ENCODE results near the gene ZXDC.

Gene ZXDC

DNA sequence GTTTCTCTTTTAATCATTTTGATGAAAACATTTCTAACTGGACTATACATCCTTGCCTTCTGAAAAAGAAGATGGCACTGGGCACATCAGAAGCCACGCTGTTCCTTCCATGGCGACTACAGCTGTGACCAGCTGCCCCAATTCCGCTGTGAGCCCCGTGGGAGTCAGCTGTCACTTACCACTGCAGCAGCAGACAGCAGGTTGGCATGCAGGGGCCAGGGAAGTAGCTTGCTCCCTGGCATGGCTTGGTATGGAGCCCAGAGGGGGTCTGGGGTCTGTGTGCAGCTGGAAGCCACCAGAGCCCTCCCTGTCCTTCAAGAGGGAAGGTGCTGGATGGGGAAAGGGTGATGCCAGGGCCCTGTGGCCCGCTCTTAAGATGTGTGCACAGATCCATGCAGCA, 4.5 kb upstream of the ZXDC start:
- Mint-ChIP-seq H3K36me3 (ENCODE audit: low read depth) (no peaks in the 10 kb centered on the region), H3K9me3 (no peaks in the 10 kb centered on the region), H3K4me1 (ENCODE audit: low read depth) (peaks cover 7% of the 10 kb centered on the region), H3K27me3 (ENCODE audit: low read depth) (no peaks in the 10 kb centered on the region), H3K27ac (no peak overlapping the region), H3K4me3 (no peak overlapping the region)
- DNase-seq (ENCODE audit: low spot score): no peak

DNA sequence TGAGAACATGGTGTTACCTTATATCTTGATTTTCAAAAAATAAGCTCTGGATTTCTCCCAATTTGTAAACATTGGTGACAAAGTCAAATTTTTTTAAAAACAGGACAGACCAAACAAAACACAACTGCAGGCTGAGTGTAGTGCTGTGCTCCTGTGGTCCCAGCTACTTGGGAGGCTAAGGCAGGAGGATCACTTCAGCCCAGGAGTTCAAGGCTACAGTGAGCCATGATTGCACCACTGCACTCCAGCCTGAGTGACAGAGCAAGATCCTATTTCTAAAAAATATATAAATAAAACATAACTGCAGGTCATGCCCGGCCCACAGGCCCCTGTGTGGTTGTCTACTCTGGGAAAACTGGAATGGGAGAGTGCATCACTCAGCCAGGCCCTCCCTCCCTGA, 4.0 kb upstream of the ZXDC start:
- no peak overlapping the region for H3K27ac Mint-ChIP-seq
- peaks cover 7% of the 10 kb centered on the region for H3K4me1 Mint-ChIP-seq (ENCODE audit: low read depth)
- H3K27me3 Mint-ChIP-seq (ENCODE audit: low read depth): no peaks in the 10 kb centered on the region
- H3K4me3 Mint-ChIP-seq: no peak overlapping the region
- DNase-seq (ENCODE audit: low spot score): no peak
- no peaks in the 10 kb centered on the region for H3K9me3 Mint-ChIP-seq
- H3K36me3 Mint-ChIP-seq (ENCODE audit: low read depth): no peaks in the 10 kb centered on the region

DNA sequence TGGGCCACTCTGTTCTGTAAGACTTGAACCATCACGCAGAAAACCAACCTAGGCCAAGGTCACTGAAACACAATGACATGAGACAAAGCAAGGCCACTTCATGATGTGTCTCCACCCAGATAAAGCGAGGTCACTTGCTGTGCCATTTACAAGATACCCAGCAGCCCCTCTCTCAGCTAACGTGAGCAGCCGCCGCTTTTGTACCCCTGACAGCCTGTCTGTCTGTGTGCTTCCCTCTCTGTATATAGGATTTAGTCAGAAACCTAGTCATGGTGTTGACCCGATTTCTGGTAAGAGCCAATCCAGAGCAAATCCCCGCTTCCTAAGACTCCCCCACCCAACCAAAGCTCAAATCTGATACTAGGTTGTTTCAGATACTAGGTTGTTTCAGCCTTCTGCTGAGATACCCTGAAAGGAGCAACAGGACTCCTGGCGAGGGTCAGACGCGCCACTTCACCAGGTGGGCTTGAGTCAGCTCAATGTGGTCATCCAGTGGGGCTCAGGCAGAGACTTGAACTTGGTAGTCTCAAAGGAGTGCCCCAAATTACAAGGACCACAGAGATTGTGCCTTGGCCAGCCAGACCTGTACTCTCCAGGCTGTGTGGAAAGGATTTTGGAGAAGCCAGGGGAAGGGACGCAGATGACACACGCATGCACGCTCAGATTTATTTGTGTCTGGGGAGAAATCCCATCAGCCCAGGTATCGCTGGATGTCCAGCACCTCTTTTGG, 3.1 kb upstream of the ZXDC start:
- Mint-ChIP-seq H3K4me3 (no peak overlapping the region), H3K36me3 (ENCODE audit: low read depth) (peaks cover under 1% of the 10 kb centered on the region), H3K9me3 (no peaks in the 10 kb centered on the region), H3K27me3 (ENCODE audit: low read depth) (no peaks in the 10 kb centered on the region), H3K4me1 (ENCODE audit: low read depth) (peaks cover 15% of the 10 kb centered on the region), H3K27ac (no peak overlapping the region)
- no peak for DNase-seq (ENCODE audit: low spot score)

DNA sequence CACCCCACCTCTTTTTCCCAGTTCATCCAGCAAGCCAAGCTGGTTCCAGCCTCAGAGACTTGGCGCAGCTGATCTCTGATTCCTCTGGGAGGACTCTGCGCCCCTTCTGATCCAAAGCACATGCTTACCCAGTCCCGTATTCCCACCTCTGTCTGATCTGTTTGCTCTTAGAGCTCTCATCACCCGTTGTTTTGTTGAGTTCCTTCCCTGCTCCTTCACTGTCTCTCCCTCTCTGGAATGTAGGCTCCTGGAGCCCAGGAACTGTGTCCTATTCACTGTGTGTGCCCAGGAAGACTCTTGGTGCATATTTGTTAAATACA, 1.3 kb upstream of the ZXDC start:
- H3K27me3 Mint-ChIP-seq (ENCODE audit: low read depth): no peaks in the 10 kb centered on the region
- DNase-seq (ENCODE audit: low spot score): no peak

DNA sequence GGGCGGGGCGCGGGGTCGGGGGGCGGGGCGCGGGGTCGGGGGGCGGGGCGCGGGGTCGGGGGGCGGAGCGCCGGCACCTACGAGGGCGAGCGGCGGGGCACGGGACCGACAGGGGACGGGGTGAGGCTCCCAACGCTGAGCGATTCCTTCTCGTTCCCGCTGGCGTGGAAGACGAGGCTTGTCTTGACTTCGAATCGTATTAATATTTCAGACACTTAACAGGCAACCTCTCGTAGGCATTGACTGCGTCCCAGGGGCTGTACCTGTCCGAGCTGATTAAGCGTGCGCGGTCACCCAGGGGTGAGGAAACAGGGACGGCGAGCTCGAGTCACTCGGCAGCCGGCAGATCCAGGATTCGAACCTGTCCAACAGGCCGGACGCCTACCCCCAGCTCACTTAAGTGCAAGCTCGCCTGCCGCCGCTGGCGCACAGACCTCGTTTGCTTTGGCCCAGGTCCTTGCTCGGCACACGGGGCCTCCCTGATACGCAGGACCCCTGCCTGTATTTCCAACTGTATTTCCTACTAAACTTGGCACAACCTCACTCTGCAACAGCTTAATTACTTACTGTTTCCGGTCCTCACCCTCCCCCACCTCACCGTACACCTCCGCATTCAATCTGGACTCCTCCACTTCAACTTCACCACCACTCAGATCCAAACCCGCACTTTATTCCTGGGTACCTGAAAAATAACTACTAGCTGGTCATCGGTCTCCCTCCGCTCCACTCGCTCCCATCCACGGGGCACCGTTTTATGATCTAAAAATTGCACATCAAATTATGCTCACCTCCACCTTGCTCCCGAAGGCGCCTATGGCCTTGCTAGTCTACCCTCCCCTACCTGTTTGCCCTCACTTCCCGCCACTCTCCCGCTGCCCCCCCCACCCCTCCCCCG, 722 bp upstream of the ZXDC start:
- peaks cover 20% of the 10 kb centered on the region for H3K36me3 Mint-ChIP-seq (ENCODE audit: low read depth)
- H3K27me3 Mint-ChIP-seq (ENCODE audit: low read depth): no peaks in the 10 kb centered on the region
- H3K9me3 Mint-ChIP-seq: no peaks in the 10 kb centered on the region
- H3K4me3 Mint-ChIP-seq: peak overlapping the region; percentile 87
- H3K4me1 Mint-ChIP-seq (ENCODE audit: low read depth): peaks cover 32% of the 10 kb centered on the region
- peak overlapping the region; percentile 77 for H3K27ac Mint-ChIP-seq
- no peak for DNase-seq (ENCODE audit: low spot score)

More for the DNA sequence above, 1.3 kb upstream of the ZXDC start:
- H3K4me3 Mint-ChIP-seq: peak overlapping the region; percentile 87
- H3K27ac Mint-ChIP-seq: peak overlapping the region; percentile 77
- no peaks in the 10 kb centered on the region for H3K9me3 Mint-ChIP-seq
- H3K4me1 Mint-ChIP-seq (ENCODE audit: low read depth): peaks cover 32% of the 10 kb centered on the region
- peaks cover 17% of the 10 kb centered on the region for H3K36me3 Mint-ChIP-seq (ENCODE audit: low read depth)

DNA sequence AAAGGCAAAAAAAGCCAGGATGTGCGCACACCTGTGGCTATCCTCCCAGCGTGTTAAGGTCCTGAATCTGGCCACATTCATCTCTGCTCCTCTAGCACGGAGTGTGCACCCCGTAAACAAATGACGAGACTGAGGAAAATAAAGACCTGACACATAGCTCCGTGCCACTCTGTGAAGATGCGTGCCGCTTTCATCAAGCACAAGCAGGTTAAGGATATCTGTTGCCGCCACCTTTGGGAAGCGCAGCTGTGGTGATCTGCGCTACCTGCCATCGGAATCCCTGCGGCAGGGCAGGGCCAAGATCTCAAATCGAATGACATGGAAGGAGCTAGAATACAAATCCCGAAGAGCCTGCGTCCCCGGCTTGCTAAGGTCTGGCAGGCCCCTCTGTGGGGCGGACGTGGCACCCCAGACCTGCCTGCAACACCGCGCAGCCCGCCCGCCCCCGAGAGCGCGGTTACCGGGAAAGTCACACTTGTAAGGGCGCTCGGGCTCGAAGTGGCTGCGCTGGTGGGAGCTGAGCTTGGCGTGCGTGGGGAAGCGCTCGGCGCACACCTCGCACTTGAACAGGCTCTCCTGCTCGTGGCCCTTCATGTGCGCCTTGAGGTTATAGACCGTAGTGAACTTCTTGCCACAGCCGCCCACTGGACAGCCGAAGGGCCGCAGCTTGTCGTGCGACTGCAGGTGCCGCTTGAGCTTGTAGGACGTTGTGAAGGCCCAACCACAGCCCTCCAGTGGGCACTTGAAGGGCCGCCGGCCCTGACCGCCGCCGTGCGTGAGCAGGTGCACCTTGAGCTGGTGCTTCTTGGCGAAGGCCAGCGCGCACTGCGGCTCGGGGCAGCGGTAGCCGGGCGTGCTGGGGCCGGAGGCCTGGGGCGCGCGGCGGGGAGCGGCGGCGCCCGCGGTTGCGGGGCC, 936 bp downstream of the ZXDC start:
- H3K9me3 Mint-ChIP-seq: no peaks in the 10 kb centered on the region
- H3K36me3 Mint-ChIP-seq (ENCODE audit: low read depth): peaks cover 36% of the 10 kb centered on the region
- H3K4me1 Mint-ChIP-seq (ENCODE audit: low read depth): peaks cover 32% of the 10 kb centered on the region

DNA sequence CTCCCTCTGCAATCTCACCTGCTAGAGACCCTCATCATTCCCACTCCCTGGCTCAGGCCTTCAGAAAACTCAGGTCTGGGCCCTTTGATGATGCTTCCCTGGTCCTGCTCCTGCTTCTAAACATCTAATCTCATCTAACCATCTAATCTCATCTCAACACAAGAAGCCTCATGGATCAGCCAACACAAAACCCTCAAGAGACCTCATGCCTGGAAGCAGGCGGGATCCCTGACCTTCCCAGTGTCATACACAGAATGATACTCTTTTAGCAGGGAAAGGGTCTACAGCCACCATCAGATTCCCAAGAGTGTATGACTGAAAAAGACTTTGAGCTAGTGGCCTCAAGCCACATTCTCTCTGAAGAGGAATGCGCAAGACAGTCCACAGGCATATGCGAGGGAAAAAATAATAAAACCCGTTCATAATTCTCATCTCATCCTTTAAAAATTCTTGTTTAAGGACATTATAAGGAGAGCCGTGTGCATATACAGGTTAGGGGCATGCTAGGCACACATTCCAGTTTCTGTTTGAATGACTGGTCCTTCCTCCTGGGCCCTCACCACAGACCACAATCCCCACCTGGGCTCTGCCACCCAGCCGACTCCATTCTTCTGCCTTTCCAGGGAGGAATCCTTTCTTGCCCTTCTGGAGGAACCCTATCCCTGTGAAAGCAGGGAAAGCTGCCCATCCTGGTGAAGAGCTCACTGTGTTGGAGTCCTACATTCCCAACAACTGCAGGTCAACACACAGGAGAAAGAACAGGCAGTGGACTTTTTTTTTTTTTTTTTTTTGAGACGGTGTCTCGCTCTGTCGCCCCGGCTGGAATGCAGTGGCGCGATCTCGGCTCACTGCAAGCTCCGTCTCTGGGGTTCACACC, 2.2 kb downstream of the ZXDC start:
- Mint-ChIP-seq H3K36me3 (ENCODE audit: low read depth) (peaks cover 47% of the 10 kb centered on the region), H3K27ac (peak overlapping the region; percentile 34), H3K4me1 (ENCODE audit: low read depth) (peaks cover 36% of the 10 kb centered on the region), H3K4me3 (peak overlapping the region; percentile 96), H3K27me3 (ENCODE audit: low read depth) (no peaks in the 10 kb centered on the region), H3K9me3 (no peaks in the 10 kb centered on the region)
- DNase-seq (ENCODE audit: low spot score): no peak

More for the DNA sequence above, 936 bp downstream of the ZXDC start:
- Mint-ChIP-seq H3K4me3 (peak overlapping the region; percentile 96), H3K27me3 (ENCODE audit: low read depth) (no peaks in the 10 kb centered on the region), H3K27ac (peak overlapping the region; percentile 87)
- peak; percentile 50 for DNase-seq (ENCODE audit: low spot score)

DNA sequence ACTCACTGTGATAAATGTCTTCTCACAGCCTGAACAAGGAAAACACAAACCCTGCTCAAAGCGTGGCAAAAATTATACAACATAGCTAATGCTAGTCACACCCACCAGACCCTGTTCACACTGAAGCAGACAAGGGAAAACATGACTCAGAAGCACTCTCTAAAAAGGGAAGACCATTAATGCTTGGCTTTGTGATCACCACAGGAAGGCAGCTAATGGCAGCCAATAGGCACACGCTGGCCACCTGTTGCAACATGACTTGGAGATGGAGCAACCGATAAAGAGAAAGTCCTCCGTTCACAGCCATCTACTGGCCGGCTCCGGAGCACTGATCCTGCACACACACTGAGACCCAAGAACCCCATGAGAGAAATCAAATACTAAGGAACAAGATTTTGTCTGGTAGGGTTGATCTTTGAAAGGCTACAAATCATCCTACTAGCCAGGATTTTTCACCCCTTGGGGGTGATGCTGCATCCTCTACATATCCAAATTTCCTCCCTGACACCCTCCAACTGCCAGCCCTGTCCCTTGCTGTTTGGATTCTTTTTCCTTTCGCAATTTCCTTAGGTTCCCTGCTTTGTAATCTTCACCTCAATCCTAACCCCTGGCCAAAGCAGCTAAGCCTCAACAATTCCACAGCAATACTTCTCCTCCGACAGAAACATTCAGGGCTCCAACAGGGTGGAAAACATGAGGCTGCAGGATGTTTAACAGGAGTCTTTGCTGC, 3.2 kb downstream of the ZXDC start:
- Mint-ChIP-seq H3K9me3 (no peaks in the 10 kb centered on the region), H3K36me3 (ENCODE audit: low read depth) (peaks cover 55% of the 10 kb centered on the region), H3K27ac (peak overlapping the region; percentile 64), H3K4me1 (ENCODE audit: low read depth) (peaks cover 36% of the 10 kb centered on the region), H3K27me3 (ENCODE audit: low read depth) (no peaks in the 10 kb centered on the region), H3K4me3 (peak overlapping the region; percentile 96)
- no peak for DNase-seq (ENCODE audit: low spot score)

DNA sequence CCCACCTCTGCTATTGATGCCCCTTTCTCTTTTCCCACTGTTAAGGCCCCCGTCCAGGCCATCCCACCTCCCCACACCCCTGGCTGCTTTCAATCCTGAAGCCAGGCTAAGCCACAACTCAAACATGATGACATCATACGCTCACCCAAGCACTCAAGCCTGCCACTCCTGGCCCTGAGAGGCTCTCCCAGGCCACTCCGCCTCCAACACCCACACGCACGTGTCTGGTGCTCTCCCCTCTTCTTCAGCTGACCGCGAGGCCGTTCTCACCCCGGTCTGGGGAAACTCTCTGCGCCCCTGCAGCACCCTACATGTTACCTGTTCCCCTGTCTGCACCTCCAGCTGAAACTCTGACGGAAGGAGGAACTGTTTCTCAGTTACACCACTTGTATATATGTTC, 6.2 kb downstream of the ZXDC start:
- Mint-ChIP-seq H3K27me3 (ENCODE audit: low read depth) (no peaks in the 10 kb centered on the region), H3K36me3 (ENCODE audit: low read depth) (peaks cover 73% of the 10 kb centered on the region), H3K9me3 (no peaks in the 10 kb centered on the region), H3K4me3 (no peak overlapping the region), H3K27ac (peak overlapping the region; percentile 8), H3K4me1 (ENCODE audit: low read depth) (peaks cover 30% of the 10 kb centered on the region)
- DNase-seq (ENCODE audit: low spot score): no peak

DNA sequence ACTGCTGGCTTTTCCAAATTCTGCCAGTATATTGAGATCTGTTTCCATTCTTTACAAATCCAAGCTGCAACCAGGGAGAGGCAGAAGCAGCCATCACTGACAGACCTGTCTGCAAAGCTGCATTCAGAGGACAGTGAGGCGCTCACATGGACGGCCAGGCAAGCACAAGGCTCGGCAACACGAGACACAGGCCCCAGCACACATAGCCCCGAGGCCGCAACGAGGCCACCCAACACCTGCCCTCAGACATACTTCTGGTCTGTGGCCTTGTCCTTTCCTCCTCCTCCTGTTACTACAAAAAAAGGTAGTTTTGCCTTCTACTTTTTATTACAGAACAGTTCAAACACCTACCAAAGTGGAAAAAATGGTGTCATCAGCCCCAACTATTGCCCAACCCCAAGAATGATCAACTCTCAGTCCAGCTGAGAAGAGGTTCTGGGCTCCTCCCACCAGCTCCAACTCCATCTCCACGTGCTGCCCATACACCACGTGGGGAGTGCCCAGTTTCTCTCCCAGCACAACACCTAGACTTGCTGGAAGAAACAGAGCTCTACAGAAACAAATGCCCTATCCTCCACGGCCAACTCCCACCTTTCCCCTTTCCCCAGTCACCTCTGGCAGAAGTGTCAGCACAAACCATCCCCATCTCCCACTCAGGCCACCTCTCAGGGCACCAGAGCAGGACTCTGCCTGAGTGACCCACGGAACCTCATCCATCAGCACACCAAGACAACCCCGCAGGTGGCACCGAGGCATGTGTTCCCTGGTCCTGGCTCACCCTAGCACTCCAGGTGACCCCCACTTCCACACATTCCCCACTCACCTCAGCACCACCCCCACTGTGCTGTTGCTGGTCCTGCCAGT, 7.4 kb downstream of the ZXDC start:
- peaks cover 75% of the 10 kb centered on the region for H3K36me3 Mint-ChIP-seq (ENCODE audit: low read depth)
- no peaks in the 10 kb centered on the region for H3K9me3 Mint-ChIP-seq
- H3K4me1 Mint-ChIP-seq (ENCODE audit: low read depth): peaks cover 20% of the 10 kb centered on the region
- no peak for DNase-seq (ENCODE audit: low spot score)
- no peak overlapping the region for H3K4me3 Mint-ChIP-seq
- H3K27me3 Mint-ChIP-seq (ENCODE audit: low read depth): no peaks in the 10 kb centered on the region
- H3K27ac Mint-ChIP-seq: no peak overlapping the region

DNA sequence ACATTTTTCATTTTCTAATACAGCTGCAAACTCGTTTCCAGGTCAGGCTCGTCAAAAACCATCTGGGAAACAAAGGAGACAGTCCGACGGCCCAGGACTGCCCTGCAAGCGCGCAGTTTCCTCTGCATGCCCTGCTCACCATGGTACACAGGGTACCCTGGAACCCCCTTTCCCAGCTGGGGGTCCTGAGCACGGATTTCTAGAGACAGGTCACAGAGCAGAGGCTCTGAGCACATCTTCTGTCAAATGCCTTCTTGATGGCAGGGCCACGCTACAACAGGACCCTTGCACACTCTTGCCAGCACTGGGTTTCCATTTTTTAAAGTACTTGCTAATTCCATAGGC, 8.1 kb downstream of the ZXDC start:
- Mint-ChIP-seq H3K27ac (no peak overlapping the region), H3K4me1 (ENCODE audit: low read depth) (peaks cover 13% of the 10 kb centered on the region), H3K27me3 (ENCODE audit: low read depth) (no peaks in the 10 kb centered on the region), H3K36me3 (ENCODE audit: low read depth) (peaks cover 73% of the 10 kb centered on the region), H3K9me3 (no peaks in the 10 kb centered on the region), H3K4me3 (no peak overlapping the region)
- DNase-seq (ENCODE audit: low spot score): no peak

Measured in T-helper 2 cell treated with Interferon-gamma antibody and Interleukin-4, amounts not matched to agents 5 μg/mL and 100 μg/mL, for 36 hours (primary cell).